Neural cell (in vitro differentiated cells): ENCODE measurements around the gene FKTN. TPM values are rescaled to one million over a fixed set of nuclear protein-coding genes. Genes with fewer than 3 reads are reported as not detected.

Source experiments
- H2AFZ ChIP-seq: fragments of 200-600, 300-800 bp; sonication (generic), shearing (Covaris generic); 2 replicates; pipeline ENCODE4 v1.6.0; 2014; ENCODE audit warnings: low read depth, mild to moderate bottlenecking, antibody characterized with exemption, low read length, moderate library complexity
- H3F3A ChIP-seq: fragments of 200-600 bp; shearing (Covaris generic); 2 replicates; pipeline ENCODE4 v1.6.1; 2016; ENCODE audit warnings: mild to moderate bottlenecking, moderate library complexity, mixed read lengths, antibody characterized with exemption, low read length; ENCODE audit not compliant: insufficient read depth, poor library complexity, severe bottlenecking
- H3K27ac ChIP-seq: fragments of 200-600, 300-800 bp; sonication (generic), shearing (Covaris generic); 2 replicates; pipeline ENCODE4 v1.5.1; 2014; ENCODE audit warnings: mild to moderate bottlenecking, low read length, moderate library complexity
- H3K27me3 ChIP-seq: fragments of 300-800, 200-600 bp; sonication (generic), shearing (Covaris generic); 2 replicates; pipeline ENCODE4 v1.6.0; 2014; ENCODE audit warnings: mild to moderate bottlenecking, low read depth, low read length, moderate library complexity; ENCODE audit not compliant: insufficient read depth
- H3K36me3 ChIP-seq: fragments of 300-800, 200-600 bp; sonication (generic), shearing (Covaris generic); 2 replicates; pipeline ENCODE4 v1.5.1; 2014; ENCODE audit warnings: mild to moderate bottlenecking, antibody characterized with exemption, low read length, moderate library complexity; ENCODE audit not compliant: insufficient read depth
- H3K4me2 ChIP-seq: fragments of 300-800, 200-600 bp; sonication (generic), shearing (Covaris generic); 2 replicates; pipeline ENCODE4 v1.6.0; 2014; ENCODE audit warnings: mild to moderate bottlenecking, low read length
- H3K4me3 ChIP-seq: fragments of 300-800, 200-600 bp; sonication (generic), shearing (Covaris generic); 2 replicates; pipeline ENCODE4 v1.5.1; 2014; ENCODE audit warnings: mild to moderate bottlenecking, low read length, moderate library complexity
- H3K79me2 ChIP-seq: fragments of 200-600 bp; shearing (Covaris generic); replicated peaks from 2 replicates; pipeline ENCODE4 v1.6.0; 2014; ENCODE audit warnings: mild to moderate bottlenecking, low read length, moderate library complexity; ENCODE audit not compliant: insufficient read depth
- H3K9ac ChIP-seq: fragments of 300-800, 200-600 bp; sonication (generic), shearing (Covaris generic); 2 replicates; pipeline ENCODE4 v1.6.1; 2016; ENCODE audit warnings: mild to moderate bottlenecking, low read length, mixed read lengths
- H3K9me2 ChIP-seq: fragments of 200-600 bp; shearing (Covaris generic); 2 replicates; pipeline ENCODE4 v1.6.1; 2016; ENCODE audit warnings: mild to moderate bottlenecking, low read length, mixed read lengths; ENCODE audit not compliant: insufficient read depth
- H3K9me3 ChIP-seq: fragments of 200-600, 300-800 bp; sonication (generic), shearing (Covaris generic); 2 replicates; pipeline ENCODE4 v1.6.1; 2016; ENCODE audit warnings: mild to moderate bottlenecking, mixed run types, low read length, moderate library complexity, mixed read lengths
- H4K20me1 ChIP-seq: fragments of 200-600 bp; shearing (Covaris generic); 2 replicates; pipeline ENCODE4 v1.6.1; 2016; ENCODE audit warnings: mild to moderate bottlenecking, mixed run types; ENCODE audit not compliant: insufficient read depth
- CTCF ChIP-seq: fragments of 450-650 bp; IDR thresholded peaks from 2 replicates; pipeline ENCODE4 v1.5.1; 2014; ENCODE audit warnings: antibody characterized with exemption, mild to moderate bottlenecking, moderate library complexity; ENCODE audit not compliant: poor library complexity, severe bottlenecking
- EP300 ChIP-seq: fragments of 450-650 bp; conservative IDR thresholded peaks from 2 replicates; pipeline ENCODE4 v1.6.1; 2014; ENCODE audit warnings: antibody characterized with exemption, mild to moderate bottlenecking, moderate library complexity; ENCODE audit not compliant: poor library complexity, severe bottlenecking
- EZH2 ChIP-seq: fragments of 200-600, 300-800 bp; shearing (Covaris generic), sonication (generic); IDR thresholded peaks from 2 replicates; pipeline ENCODE4 v1.6.1; 2014; ENCODE audit warnings: antibody characterized with exemption, low read length, borderline replicate concordance, mild to moderate bottlenecking; ENCODE audit not compliant: insufficient read depth, poor library complexity, severe bottlenecking
- MXI1 ChIP-seq: fragments of 450-650 bp; conservative IDR thresholded peaks from 2 replicates; pipeline ENCODE4 v1.6.1; 2014; ENCODE audit warnings: antibody characterized with exemption, mild to moderate bottlenecking; ENCODE audit not compliant: poor library complexity, severe bottlenecking
- POLR2AphosphoS5 ChIP-seq: IDR thresholded peaks from 2 replicates; pipeline ENCODE4 v1.6.1; 2012
- RAD21 ChIP-seq: fragments of 450-650 bp; conservative IDR thresholded peaks from 2 replicates; pipeline ENCODE4 v1.6.1; 2014; ENCODE audit warnings: antibody characterized with exemption, mild to moderate bottlenecking, moderate library complexity
- REST ChIP-seq: IDR thresholded peaks from 2 replicates; pipeline ENCODE4 v1.6.1; 2012; ENCODE audit warnings: borderline replicate concordance
- SMC3 ChIP-seq: fragments of 450-650 bp; conservative IDR thresholded peaks from 2 replicates; pipeline ENCODE4 v1.6.1; 2014; ENCODE audit warnings: antibody characterized with exemption, mild to moderate bottlenecking, moderate library complexity; ENCODE audit not compliant: poor library complexity
- TAF1 ChIP-seq: IDR thresholded peaks from 2 replicates; pipeline ENCODE4 v1.6.1; 2012; ENCODE audit warnings: low read depth
- polyA plus RNA-seq: library from polyadenylated mRNA; depleted of rRNA; stranded (reverse); fragments of >200 nt; gene quantifications from 2 replicates; pipeline ENCODE4 v1.2.3, GENCODE V29; 2014

FKTN gene
- polyA plus RNA-seq, 1 donor from 2014 or later: 52.1 TPM

- Histone ChIP-seq H3K9me3 (no peaks in the 10 kb centered on the region), H3K79me2 (no peaks in the 10 kb centered on the region), H3K4me2 (no peak overlapping the region), H3K4me3 (no peak overlapping the region), H3K9me2 (no peaks in the 10 kb centered on the region), H3K36me3 (no peaks in the 10 kb centered on the region), H2AFZ (no peak overlapping the region), H3K9ac (no peak overlapping the region), H3K27me3 (no peaks in the 10 kb centered on the region), H4K20me1 (no peaks in the 10 kb centered on the region), H3K27ac (no peak overlapping the region), H3F3A (no peaks in the 10 kb centered on the region)
- TF ChIP-seq TAF1: no peak
- no peak for TF ChIP-seq REST
- TF ChIP-seq EZH2: no peak
- TF ChIP-seq RAD21: no peak
- no peak for TF ChIP-seq EP300
- TF ChIP-seq POLR2AphosphoS5: no peak
- TF ChIP-seq SMC3: no peak
- TF ChIP-seq CTCF: no peak
- no peak for TF ChIP-seq MXI1
These were observed 85.9 kb downstream of the FKTN start for GRCh38 chr9:105643795-105644194.

- H4K20me1 ChIP-seq: no peaks in the 10 kb centered on the region
- H3K4me2 ChIP-seq: no peak overlapping the region
- H3K9ac ChIP-seq: no peak overlapping the region
- no peaks in the 10 kb centered on the region for H3K27me3 ChIP-seq
- H3F3A ChIP-seq: no peaks in the 10 kb centered on the region
- H2AFZ ChIP-seq: no peak overlapping the region
- H3K36me3 ChIP-seq: no peaks in the 10 kb centered on the region
- no peaks in the 10 kb centered on the region for H3K9me2 ChIP-seq
- no peak for TF ChIP-seq EZH2
- TF ChIP-seq MXI1: no peak
- TF ChIP-seq REST: no peak
- no peak for TF ChIP-seq TAF1
- TF ChIP-seq POLR2AphosphoS5: no peak
- no peak for TF ChIP-seq CTCF
- no peak for TF ChIP-seq RAD21
- TF ChIP-seq EP300: no peak
- no peak for TF ChIP-seq SMC3
- no peaks in the 10 kb centered on the region for H3K9me3 ChIP-seq
- H3K4me3 ChIP-seq: no peak overlapping the region
- no peak overlapping the region for H3K27ac ChIP-seq
- no peaks in the 10 kb centered on the region for H3K79me2 ChIP-seq
These were observed 89.1 kb downstream of the FKTN start for GRCh38 chr9:105646879-105647594.
